IPS-20b (cell line): Measurements from ENCODE around the gene REV3L.
"Not testable (repeated sequence)": the region's sequence is repeated elsewhere in the genome, so short reads cannot be mapped to it uniquely, and the experiment has no call there.

Experiments
- H3K27ac ChIP-seq: one replicate; pipeline ENCODE4 v1.5.1; 2013; ENCODE audit warnings: low read length
- H3K27me3 ChIP-seq: 2 replicates; pipeline ENCODE4 v1.6.1; 2013; ENCODE audit warnings: mild to moderate bottlenecking, low read length, inconsistent platforms; ENCODE audit not compliant: insufficient read depth
- H3K36me3 ChIP-seq: 2 replicates; pipeline ENCODE4 v1.6.1; 2013; ENCODE audit warnings: low read depth, mild to moderate bottlenecking, inconsistent platforms, low read length, moderate library complexity; ENCODE audit not compliant: insufficient read depth
- H3K4me1 ChIP-seq: 2 replicates; pipeline ENCODE4 v1.6.1; 2013; ENCODE audit warnings: mild to moderate bottlenecking, control low read depth, inconsistent platforms, low read length, moderate library complexity; ENCODE audit not compliant: insufficient read depth
- H3K4me3 ChIP-seq: 2 replicates; pipeline ENCODE4 v1.5.1; 2013; ENCODE audit warnings: mild to moderate bottlenecking, low read length, inconsistent platforms
- H3K9ac ChIP-seq: 2 replicates; pipeline ENCODE4 v1.6.1; 2013; ENCODE audit warnings: low read depth, mild to moderate bottlenecking, inconsistent platforms, low read length, moderate library complexity
- H3K9me3 ChIP-seq: 2 replicates; pipeline ENCODE4 v1.6.1; 2013; ENCODE audit warnings: mild to moderate bottlenecking, low read depth, low read length, inconsistent platforms; ENCODE audit not compliant: insufficient read depth

Gene REV3L

GRCh38 chr6:111307275-111307858 is 175.7 kb downstream of the REV3L start:
- peaks cover 19% of the 10 kb centered on the region; the same call in 1 of the 2 replicates for H3K36me3 ChIP-seq
- H3K27me3 ChIP-seq, result no peaks in the 10 kb centered on the region
- no peaks in the 10 kb centered on the region for H3K4me1 ChIP-seq
- H3K4me3 ChIP-seq, result no peak overlapping the region
- no peak overlapping the region for H3K9ac ChIP-seq
- no peak overlapping the region for H3K27ac ChIP-seq
- H3K9me3 ChIP-seq, result no peaks in the 10 kb centered on the region

GRCh38 chr6:111306104-111306888 is 176.7 kb downstream of the REV3L start:
- Histone ChIP-seq H3K9me3 (no peaks in the 10 kb centered on the region), H3K4me3 (no peak overlapping the region), H3K27me3 (no peaks in the 10 kb centered on the region), H3K4me1 (no peaks in the 10 kb centered on the region), H3K9ac (no peak overlapping the region), H3K36me3 (peaks cover 19% of the 10 kb centered on the region; the same call in 1 of the 2 replicates), H3K27ac (no peak overlapping the region)

GRCh38 chr6:111301946-111302345 is 181.1 kb downstream of the REV3L start:
- Histone ChIP-seq H3K9me3 (no peaks in the 10 kb centered on the region), H3K4me3 (no peak overlapping the region), H3K27me3 (no peaks in the 10 kb centered on the region), H3K27ac (no peak overlapping the region), H3K9ac (no peak overlapping the region), H3K4me1 (no peaks in the 10 kb centered on the region), H3K36me3 (0 out of 2 replicates have a peak, but pooled peaks cover 5% of the 10 kb centered on the region)

- H3K9me3 ChIP-seq, H3K36me3 ChIP-seq, H3K9ac ChIP-seq, H3K4me1 ChIP-seq, H3K4me3 ChIP-seq, H3K27me3 ChIP-seq, H3K27ac ChIP-seq: not testable (repeated sequence)
Observed at GRCh38 chr6:111300938-111301800, 181.8 kb downstream of the REV3L start.

GRCh38 chr6:111297776-111298175 is 185.2 kb downstream of the REV3L start:
- no peak overlapping the region for H3K9ac ChIP-seq
- H3K4me3 ChIP-seq, result no peak overlapping the region
- H3K36me3 ChIP-seq, result 0 out of 2 replicates have a peak, but pooled peaks cover 5% of the 10 kb centered on the region
- no peaks in the 10 kb centered on the region for H3K9me3 ChIP-seq
- no peak overlapping the region for H3K27ac ChIP-seq
- H3K27me3 ChIP-seq, result no peaks in the 10 kb centered on the region
- H3K4me1 ChIP-seq, result no peaks in the 10 kb centered on the region

GRCh38 chr6:111294374-111294967 is 188.5 kb downstream of the REV3L start:
- Histone ChIP-seq H3K9ac (no peak overlapping the region), H3K36me3 (0 out of 2 replicates have a peak, but pooled peaks cover 5% of the 10 kb centered on the region), H3K4me3 (no peak overlapping the region), H3K27me3 (no peaks in the 10 kb centered on the region), H3K4me1 (peaks cover 4% of the 10 kb centered on the region; the same call in 1 of the 2 replicates), H3K9me3 (no peaks in the 10 kb centered on the region), H3K27ac (no peak overlapping the region)

- Histone ChIP-seq H3K4me3 (no peak overlapping the region), H3K27me3 (no peaks in the 10 kb centered on the region), H3K36me3 (no peaks in the 10 kb centered on the region), H3K9me3 (no peaks in the 10 kb centered on the region), H3K9ac (no peak overlapping the region), H3K4me1 (peaks cover 7% of the 10 kb centered on the region; the same call in 1 of the 2 replicates), H3K27ac (peak overlapping the region; percentile 8)
Observed at GRCh38 chr6:111291336-111292259, 191.4 kb downstream of the REV3L start.

GRCh38 chr6:111290689-111291335 is 192.2 kb downstream of the REV3L start:
- H3K4me1 ChIP-seq, H3K27me3 ChIP-seq, H3K9me3 ChIP-seq, H3K36me3 ChIP-seq, H3K9ac ChIP-seq, H3K4me3 ChIP-seq: not testable (repeated sequence)
- H3K27ac ChIP-seq, result peak overlapping the region; percentile 8

GRCh38 chr6:111284356-111284755 is 198.7 kb downstream of the REV3L start:
- H3K9me3 ChIP-seq, H3K4me3 ChIP-seq, H3K27me3 ChIP-seq, H3K4me1 ChIP-seq, H3K27ac ChIP-seq, H3K9ac ChIP-seq: not testable (repeated sequence)
- peaks cover 19% of the 10 kb centered on the region for H3K36me3 ChIP-seq

GRCh38 chr6:111283707-111284106 is 199.3 kb downstream of the REV3L start:
- no peak overlapping the region for H3K27ac ChIP-seq
- peaks cover 23% of the 10 kb centered on the region for H3K36me3 ChIP-seq
- no peak overlapping the region for H3K9ac ChIP-seq
- H3K9me3 ChIP-seq, result peaks cover 8% of the 10 kb centered on the region
- H3K4me1 ChIP-seq, result 0 out of 2 replicates have a peak, but pooled peaks cover 3% of the 10 kb centered on the region
- H3K4me3 ChIP-seq, result no peak overlapping the region
- H3K27me3 ChIP-seq, result no peaks in the 10 kb centered on the region
